ENCODE results near the gene TGM3. TPM values are rescaled to one million over a fixed set of nuclear protein-coding genes. Genes with fewer than 3 reads are reported as not detected.

Gene TGM3
- total and polyA plus RNA-seq, 2 experiments from 2014 or later = 0.08 TPM; not detected in 1

Other genes starting within 250 kb of the TGM3 start
- gene STK35, start 194.2 kb upstream of the TGM3 start, total RNA-seq (2014; rRNA removed; shearing (Covaris generic)) = 51.4 and 59.7 TPM in 2 replicates
- gene STK35, start 194.2 kb upstream of the TGM3 start, polyA plus RNA-seq (2016; fragmentation: Nextera tagmentation; extraction: Ambion mirVana) = 14.2 and 15.9 TPM in 2 replicates
- gene TGM6, start 84.9 kb downstream of the TGM3 start, total RNA-seq (2014; rRNA removed; shearing (Covaris generic)) = not detected in 2 replicates
- not detected in 2 replicates for gene TGM6, start 84.9 kb downstream of the TGM3 start, polyA plus RNA-seq (2016; fragmentation: Nextera tagmentation; extraction: Ambion mirVana)
- gene SNRPB, start 174.8 kb downstream of the TGM3 start, total RNA-seq (2014; rRNA removed; shearing (Covaris generic)) = 744 and 784 TPM in 2 replicates
- gene SNRPB, start 174.8 kb downstream of the TGM3 start, polyA plus RNA-seq (2016; fragmentation: Nextera tagmentation; extraction: Ambion mirVana) = 785 and 805 TPM in 2 replicates
- gene ZNF343, start 212.9 kb downstream of the TGM3 start, total RNA-seq (2014; rRNA removed; shearing (Covaris generic)) = 1.6 and 6.4 TPM in 2 replicates
- gene ZNF343, start 212.9 kb downstream of the TGM3 start, polyA plus RNA-seq (2016; fragmentation: Nextera tagmentation; extraction: Ambion mirVana) = 1.1 and 2.4 TPM in 2 replicates
- 0.12 TPM in 1 of 2 replicates, not detected in the other for gene TMC2, start 240.6 kb downstream of the TGM3 start, total RNA-seq (2014; rRNA removed; shearing (Covaris generic))
- gene TMC2, start 240.6 kb downstream of the TGM3 start, polyA plus RNA-seq (2016; fragmentation: Nextera tagmentation; extraction: Ambion mirVana) = not detected in 2 replicates